ENCODE results near the gene TLK1. TPM values are rescaled to one million over a fixed set of nuclear protein-coding genes. Genes with fewer than 3 reads are reported as not detected.

TLK1 gene
- total RNA-seq, 1 donor from 2014 or later = 106 TPM

DNA sequence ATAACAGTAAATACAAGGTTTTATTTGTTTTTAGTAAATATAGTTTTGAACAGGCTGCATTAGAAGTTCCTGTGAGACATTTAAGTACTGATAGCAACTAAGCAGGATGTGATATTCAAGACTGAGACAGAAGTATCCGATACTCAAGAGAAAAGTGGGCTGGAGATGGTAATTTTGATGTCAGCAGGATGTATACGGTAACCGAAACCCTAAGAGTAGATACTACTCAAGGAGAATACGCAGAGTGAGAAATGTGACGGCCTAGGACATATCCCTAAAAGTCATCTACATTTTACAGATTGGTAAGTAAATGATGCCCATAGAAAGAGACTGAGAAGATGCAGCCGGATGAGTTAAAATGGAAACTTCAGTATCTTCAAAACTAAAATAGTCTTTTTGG lies 116.3 kb downstream of the TLK1 start:
- peaks cover 50% of the 10 kb centered on the region for H3K36me3 Mint-ChIP-seq (ENCODE audit: low read depth)

DNA sequence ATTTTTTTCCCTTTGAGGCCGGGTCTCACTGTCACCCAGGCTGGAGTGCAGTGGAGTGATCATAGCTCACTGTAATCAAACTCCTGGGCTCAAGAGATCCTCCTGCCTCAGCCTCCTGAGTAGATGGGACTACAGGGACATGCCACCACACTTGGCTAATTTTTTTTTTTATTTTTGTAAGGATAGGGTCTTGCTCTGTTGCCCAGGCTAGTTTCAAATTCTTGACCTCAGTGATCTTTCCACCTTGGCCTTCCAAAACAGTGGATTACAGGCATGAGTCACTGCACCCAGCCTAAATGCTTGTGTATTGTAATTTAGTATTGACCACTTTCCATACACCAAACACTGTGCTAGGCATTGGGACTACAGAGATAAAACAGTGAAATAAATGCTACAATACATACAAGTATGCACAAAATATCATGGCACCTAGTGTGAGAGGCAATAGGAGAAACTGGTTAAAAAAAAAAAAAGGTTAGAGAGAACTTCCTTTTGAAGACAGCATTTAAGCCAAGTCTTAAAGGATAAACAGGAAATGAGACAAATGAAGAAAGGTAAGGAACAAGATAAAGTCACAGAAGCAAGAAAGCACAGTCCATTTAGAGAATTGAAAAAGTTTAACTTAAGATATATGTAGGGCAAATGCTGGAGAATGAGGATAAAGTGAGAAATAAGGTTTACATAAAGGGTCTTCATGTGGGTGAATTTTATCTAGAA lies 118.3 kb downstream of the TLK1 start:
- DNase-seq (ENCODE audit: low spot score) = no peak
- Mint-ChIP-seq H3K27me3 (ENCODE audit: insufficient read depth) (no peaks in the 10 kb centered on the region), H3K4me3 (peak overlapping the region; percentile 0), H3K4me1 (ENCODE audit: low read depth) (peaks cover 30% of the 10 kb centered on the region), H3K27ac (peak overlapping the region; percentile 86), H3K9me3 (no peaks in the 10 kb centered on the region), H3K36me3 (ENCODE audit: low read depth) (peaks cover 50% of the 10 kb centered on the region)
- intact Hi-C loops (cut with micrococcal nuclease) = no loop called here

More for the DNA sequence above, 116.3 kb downstream of the TLK1 start:
- Mint-ChIP-seq H3K4me3 (no peak overlapping the region), H3K27ac (peak overlapping the region; percentile 59), H3K27me3 (ENCODE audit: insufficient read depth) (no peaks in the 10 kb centered on the region), H3K9me3 (no peaks in the 10 kb centered on the region), H3K4me1 (ENCODE audit: low read depth) (peaks cover 30% of the 10 kb centered on the region)
- DNase-seq (ENCODE audit: low spot score) = no peak
- intact Hi-C loops (cut with micrococcal nuclease) = loop anchor here (2.0 kb wide), 1 partner anchor 274 kb away; no protein-coding TSS in a partner anchor

DNA sequence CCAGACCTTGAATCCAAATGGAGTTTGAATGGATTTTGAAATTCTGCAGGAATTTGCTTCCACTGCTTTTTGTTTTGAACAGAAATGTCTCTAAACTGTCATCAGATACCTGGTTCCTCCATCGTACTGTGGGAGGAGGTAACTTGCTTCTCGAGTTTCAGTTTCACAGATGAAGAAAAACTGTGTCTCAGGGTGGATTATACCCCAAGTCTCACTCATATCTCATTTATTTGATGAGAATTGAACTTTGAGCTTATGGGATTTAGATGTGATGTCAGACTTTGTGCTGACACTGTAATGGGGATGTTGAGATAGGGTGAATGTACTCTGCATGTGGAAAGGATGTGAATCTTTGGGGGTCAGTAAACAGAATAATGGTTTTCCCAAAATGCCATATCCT lies 124.2 kb downstream of the TLK1 start:
- H3K27me3 Mint-ChIP-seq (ENCODE audit: insufficient read depth) = no peaks in the 10 kb centered on the region

DNA sequence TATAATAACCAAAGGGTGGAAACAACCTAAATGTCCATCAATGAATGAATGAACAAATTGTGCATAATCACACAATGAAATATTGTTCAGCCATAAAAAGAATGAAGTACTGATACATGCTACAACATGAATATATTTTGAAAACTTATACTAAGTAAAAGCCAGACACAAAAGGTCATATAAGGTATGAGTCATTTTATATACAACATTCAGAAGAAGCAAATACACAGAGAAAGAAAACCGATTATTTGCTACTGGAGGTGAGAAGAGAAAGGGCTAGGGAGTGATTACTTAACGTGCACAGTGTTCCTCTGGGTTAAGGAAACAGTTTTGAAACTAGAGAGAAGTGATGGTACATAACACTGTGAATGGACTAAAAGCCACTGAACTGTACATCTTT lies 126.4 kb downstream of the TLK1 start:
- no peak for DNase-seq (ENCODE audit: low spot score)
- Mint-ChIP-seq H3K9me3 (peaks cover 9% of the 10 kb centered on the region), H3K27me3 (ENCODE audit: insufficient read depth) (no peaks in the 10 kb centered on the region), H3K4me3 (no peak overlapping the region), H3K4me1 (ENCODE audit: low read depth) (peaks cover 8% of the 10 kb centered on the region), H3K36me3 (ENCODE audit: low read depth) (peaks cover 45% of the 10 kb centered on the region), H3K27ac (no peak overlapping the region)
- intact Hi-C loops (cut with micrococcal nuclease) = no loop called here

More for the DNA sequence above, 124.2 kb downstream of the TLK1 start:
- Mint-ChIP-seq H3K9me3 (peaks cover 9% of the 10 kb centered on the region), H3K4me3 (no peak overlapping the region), H3K4me1 (ENCODE audit: low read depth) (peaks cover 8% of the 10 kb centered on the region), H3K27ac (no peak overlapping the region), H3K36me3 (ENCODE audit: low read depth) (peaks cover 50% of the 10 kb centered on the region)
- intact Hi-C loops (cut with micrococcal nuclease) = no loop called here
- DNase-seq (ENCODE audit: low spot score) = no peak

DNA sequence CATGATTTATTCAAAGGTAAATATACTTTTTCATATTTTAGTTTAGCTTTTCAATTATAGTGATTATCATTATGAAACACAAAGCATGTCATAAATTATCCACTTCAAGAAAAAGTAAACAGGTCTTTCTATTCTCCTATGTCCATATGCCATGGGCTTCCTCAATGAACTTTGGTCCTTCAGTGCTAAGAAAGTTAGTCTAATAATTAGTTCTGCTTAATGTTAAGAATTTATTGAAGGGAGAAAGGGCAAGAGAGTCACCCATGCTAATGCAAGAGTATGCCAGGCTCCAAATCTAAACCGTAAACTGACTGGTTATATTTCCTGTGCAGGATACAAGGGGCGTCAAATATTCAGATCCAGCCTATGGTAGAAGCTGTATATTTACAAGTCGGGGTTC lies 135.5 kb downstream of the TLK1 start:
- no peaks in the 10 kb centered on the region for H3K9me3 Mint-ChIP-seq
- intact Hi-C loops (cut with micrococcal nuclease) = no loop called here
- H3K4me1 Mint-ChIP-seq (ENCODE audit: low read depth) = peaks cover 9% of the 10 kb centered on the region
- peaks cover 33% of the 10 kb centered on the region for H3K36me3 Mint-ChIP-seq (ENCODE audit: low read depth)
- DNase-seq (ENCODE audit: low spot score) = no peak
- no peaks in the 10 kb centered on the region for H3K27me3 Mint-ChIP-seq (ENCODE audit: insufficient read depth)
- H3K4me3 Mint-ChIP-seq = no peak overlapping the region
- H3K27ac Mint-ChIP-seq = no peak overlapping the region

DNA sequence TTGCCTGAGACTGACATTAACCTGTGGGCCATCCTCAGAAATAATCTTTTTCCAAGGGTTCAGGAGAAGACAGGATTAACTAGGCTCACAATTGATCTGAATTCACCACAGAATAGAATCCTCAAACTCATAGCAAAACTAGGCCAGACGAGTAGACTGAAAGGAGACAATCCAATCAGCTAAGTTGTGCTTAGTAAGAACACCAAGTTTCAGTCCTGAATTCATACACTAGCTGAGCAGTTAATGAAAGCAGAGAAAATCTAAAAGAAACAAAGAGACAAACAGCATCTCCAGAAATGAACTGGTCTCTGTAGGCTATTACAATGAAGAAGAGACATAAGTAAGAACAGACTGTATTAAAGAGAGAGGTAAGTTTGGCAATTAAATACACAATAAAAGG lies 142.2 kb downstream of the TLK1 start:
- Mint-ChIP-seq H3K36me3 (ENCODE audit: low read depth) (peaks cover 37% of the 10 kb centered on the region), H3K4me3 (no peak overlapping the region), H3K27me3 (ENCODE audit: insufficient read depth) (no peaks in the 10 kb centered on the region), H3K9me3 (no peaks in the 10 kb centered on the region), H3K4me1 (ENCODE audit: low read depth) (peaks cover 21% of the 10 kb centered on the region), H3K27ac (peak overlapping the region; percentile 6)
- intact Hi-C loops (cut with micrococcal nuclease) = loop anchor here (1.0 to 2.0 kb wide), 3 partner anchors 68 to 140 kb away; no protein-coding TSS in a partner anchor
- no peak for DNase-seq (ENCODE audit: low spot score)

DNA sequence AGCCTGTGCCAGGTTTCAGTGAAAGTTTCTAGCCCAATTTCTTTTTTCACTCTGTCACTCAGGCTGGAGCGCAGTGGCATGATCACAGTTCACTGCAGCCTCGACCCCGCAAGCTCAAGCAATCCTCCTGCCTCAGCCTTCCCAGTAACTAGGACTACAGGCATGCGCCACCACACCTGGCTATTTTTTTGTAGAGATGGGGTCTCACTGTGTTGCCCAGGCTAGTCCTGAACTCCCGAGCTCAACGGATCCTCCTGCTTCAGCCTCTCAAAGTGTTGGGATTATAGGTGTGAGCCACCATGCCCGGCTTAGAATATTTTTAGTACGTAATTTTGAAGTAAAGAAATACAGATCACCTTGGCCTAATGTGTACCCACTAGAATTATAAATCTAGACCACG lies 144.6 kb downstream of the TLK1 start:
- intact Hi-C loops (cut with micrococcal nuclease) = no loop called here
- H3K27ac Mint-ChIP-seq = no peak overlapping the region
- peaks cover 18% of the 10 kb centered on the region for H3K4me1 Mint-ChIP-seq (ENCODE audit: low read depth)
- H3K27me3 Mint-ChIP-seq (ENCODE audit: insufficient read depth) = no peaks in the 10 kb centered on the region
- H3K4me3 Mint-ChIP-seq = no peak overlapping the region
- H3K36me3 Mint-ChIP-seq (ENCODE audit: low read depth) = peaks cover 29% of the 10 kb centered on the region
- DNase-seq (ENCODE audit: low spot score) = no peak
- H3K9me3 Mint-ChIP-seq = no peaks in the 10 kb centered on the region

DNA sequence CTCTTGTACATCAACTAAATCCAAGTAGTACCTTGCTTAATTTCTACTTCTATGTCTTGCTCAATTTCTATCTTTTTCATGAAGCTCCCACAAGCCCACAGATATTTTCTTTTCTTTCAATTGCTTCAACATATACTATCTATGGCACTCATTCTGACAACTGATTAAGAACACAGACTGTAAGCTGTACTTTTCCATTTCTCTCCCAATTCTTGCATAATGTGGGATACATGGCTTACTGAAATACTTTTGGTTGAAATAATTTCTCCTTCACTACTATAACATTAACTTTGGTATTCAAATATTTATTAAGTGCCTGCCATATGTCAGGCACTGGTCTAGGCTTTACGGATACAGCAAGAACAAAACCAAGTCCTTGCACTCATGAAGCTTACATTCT lies 146.8 kb downstream of the TLK1 start:
- H3K4me1 Mint-ChIP-seq (ENCODE audit: low read depth) = peaks cover 10% of the 10 kb centered on the region
- intact Hi-C loops (cut with micrococcal nuclease) = no loop called here

DNA sequence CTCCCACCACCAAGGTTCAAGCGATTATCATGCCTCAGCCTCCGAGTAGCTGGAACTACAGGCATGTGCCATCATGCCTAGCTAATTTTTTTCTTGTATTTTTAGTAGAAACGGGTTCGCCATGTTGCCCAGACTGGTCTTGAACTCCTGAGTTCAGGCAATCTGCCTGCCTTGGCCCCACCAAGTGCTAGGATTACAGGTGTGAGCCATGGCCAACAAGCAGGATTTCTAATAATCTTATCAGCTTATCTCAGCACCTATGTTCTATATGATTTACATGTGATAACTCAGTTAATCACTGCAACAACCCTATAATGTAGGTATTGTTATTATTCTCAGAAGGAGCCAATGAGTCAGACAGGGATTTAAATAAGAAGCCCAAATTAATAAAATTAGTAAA lies 151.3 kb downstream of the TLK1 start:
- DNase-seq (ENCODE audit: low spot score) = no peak
- no peaks in the 10 kb centered on the region for H3K27me3 Mint-ChIP-seq (ENCODE audit: insufficient read depth)
- no peak overlapping the region for H3K4me3 Mint-ChIP-seq
- no peak overlapping the region for H3K27ac Mint-ChIP-seq
- H3K4me1 Mint-ChIP-seq (ENCODE audit: low read depth) = no peaks in the 10 kb centered on the region
- peaks cover 50% of the 10 kb centered on the region for H3K36me3 Mint-ChIP-seq (ENCODE audit: low read depth)
- H3K9me3 Mint-ChIP-seq = no peaks in the 10 kb centered on the region
- intact Hi-C loops (cut with micrococcal nuclease) = no loop called here

More for the DNA sequence above, 146.8 kb downstream of the TLK1 start:
- Mint-ChIP-seq H3K27me3 (ENCODE audit: insufficient read depth) (no peaks in the 10 kb centered on the region), H3K4me3 (no peak overlapping the region), H3K36me3 (ENCODE audit: low read depth) (peaks cover 37% of the 10 kb centered on the region), H3K9me3 (no peaks in the 10 kb centered on the region), H3K27ac (no peak overlapping the region)
- DNase-seq (ENCODE audit: low spot score) = no peak

DNA sequence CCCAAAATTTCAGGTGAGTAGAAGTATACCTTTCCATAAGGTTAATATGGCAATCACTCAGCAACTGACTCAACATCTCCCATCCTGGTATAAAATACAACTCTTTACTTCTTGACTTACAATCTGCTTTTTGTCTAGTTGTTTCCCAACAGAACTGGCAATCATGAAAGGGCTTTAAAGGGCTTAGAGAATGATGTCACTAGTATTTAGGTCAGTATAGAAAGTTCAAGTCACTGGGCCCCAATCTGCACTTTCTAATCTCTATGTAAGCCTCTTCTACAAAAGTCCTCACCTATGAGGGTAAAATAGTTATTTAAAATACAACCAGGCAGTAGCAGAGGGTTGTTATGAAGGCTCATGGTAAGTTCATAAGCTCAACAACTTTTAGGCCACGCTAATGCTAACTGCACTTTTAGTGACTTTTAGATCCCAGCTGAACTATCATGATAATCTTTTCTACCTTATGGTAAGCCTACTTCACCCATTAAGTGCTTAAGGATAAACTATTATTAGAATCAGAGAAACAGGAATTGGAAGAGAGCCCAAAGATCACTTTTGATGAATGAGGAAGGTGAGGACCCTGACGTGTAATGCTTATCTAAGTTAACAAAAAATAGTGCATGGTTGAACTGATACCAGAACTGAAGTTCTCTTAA lies 152.0 kb downstream of the TLK1 start:
- Mint-ChIP-seq H3K36me3 (ENCODE audit: low read depth) (peaks cover 47% of the 10 kb centered on the region), H3K27me3 (ENCODE audit: insufficient read depth) (no peaks in the 10 kb centered on the region), H3K4me1 (ENCODE audit: low read depth) (no peaks in the 10 kb centered on the region), H3K27ac (no peak overlapping the region), H3K9me3 (no peaks in the 10 kb centered on the region), H3K4me3 (no peak overlapping the region)
- no peak for DNase-seq (ENCODE audit: low spot score)
- intact Hi-C loops (cut with micrococcal nuclease) = no loop called here

DNA sequence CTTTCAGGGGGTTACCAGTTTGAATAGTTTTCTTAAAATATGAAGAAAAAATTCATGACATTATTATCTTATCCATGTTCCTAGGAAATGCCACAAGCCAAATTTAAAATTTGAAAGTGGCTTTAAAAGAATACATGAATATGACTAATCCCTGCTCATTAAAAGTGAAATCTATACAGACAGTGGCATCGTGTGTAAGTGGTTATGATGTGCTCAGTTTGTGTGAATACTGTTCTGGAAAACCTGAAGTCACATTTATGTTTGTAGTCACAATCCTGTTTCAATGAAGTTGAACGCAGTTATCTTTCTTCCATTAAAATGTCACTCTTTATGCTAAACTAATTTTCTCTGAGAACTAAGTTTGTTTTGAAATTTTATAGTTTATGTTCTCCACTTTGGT lies 155.9 kb downstream of the TLK1 start:
- Mint-ChIP-seq H3K4me3 (no peak overlapping the region), H3K4me1 (ENCODE audit: low read depth) (no peaks in the 10 kb centered on the region), H3K27ac (peak overlapping the region; percentile 62), H3K36me3 (ENCODE audit: low read depth) (peaks cover 40% of the 10 kb centered on the region), H3K27me3 (ENCODE audit: insufficient read depth) (no peaks in the 10 kb centered on the region), H3K9me3 (no peaks in the 10 kb centered on the region)
- intact Hi-C loops (cut with micrococcal nuclease) = no loop called here
- no peak for DNase-seq (ENCODE audit: low spot score)

DNA sequence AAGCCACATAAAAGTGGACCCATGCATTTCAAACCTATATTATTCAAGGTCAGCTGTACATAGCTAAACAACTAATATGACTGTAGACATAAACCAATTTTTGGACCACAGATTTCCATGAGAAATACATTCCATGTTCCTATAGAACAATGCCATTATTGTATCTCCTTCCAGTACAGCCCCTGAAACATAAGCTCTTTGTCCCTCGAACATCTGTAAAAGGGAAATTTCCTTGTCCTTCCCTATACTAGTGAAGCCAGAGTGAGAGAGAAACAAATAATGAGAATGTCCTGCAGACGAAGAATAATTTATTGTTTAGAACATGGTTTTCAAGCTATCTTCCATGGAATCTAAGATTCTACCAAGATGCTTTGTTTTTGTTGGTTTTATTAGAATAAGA lies 156.3 kb downstream of the TLK1 start:
- Mint-ChIP-seq H3K27ac (no peak overlapping the region), H3K4me1 (ENCODE audit: low read depth) (no peaks in the 10 kb centered on the region), H3K27me3 (ENCODE audit: insufficient read depth) (no peaks in the 10 kb centered on the region), H3K36me3 (ENCODE audit: low read depth) (peaks cover 36% of the 10 kb centered on the region), H3K4me3 (no peak overlapping the region), H3K9me3 (no peaks in the 10 kb centered on the region)
- intact Hi-C loops (cut with micrococcal nuclease) = no loop called here
- no peak for DNase-seq (ENCODE audit: low spot score)

DNA sequence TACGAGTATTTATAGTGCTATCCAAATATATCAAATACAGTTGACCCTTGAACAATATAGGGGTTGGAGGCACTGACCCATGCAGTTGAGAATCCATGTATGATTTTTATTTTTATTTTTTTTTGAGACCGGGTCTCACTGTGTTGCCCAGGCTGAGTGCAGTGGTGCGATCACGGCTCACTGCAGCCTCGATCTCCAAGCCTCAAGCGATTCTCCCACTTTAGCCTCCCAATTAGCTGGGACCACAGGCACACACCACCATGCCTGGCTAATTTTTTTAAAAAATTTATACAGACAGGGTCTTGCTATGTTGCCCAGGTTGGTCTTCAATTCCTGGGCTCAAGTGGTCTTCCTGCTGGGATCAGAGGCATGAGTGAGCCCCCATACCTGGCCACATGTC lies 161.0 kb downstream of the TLK1 start:
- no peak for DNase-seq (ENCODE audit: low spot score)
- Mint-ChIP-seq H3K4me3 (no peak overlapping the region), H3K9me3 (no peaks in the 10 kb centered on the region), H3K4me1 (ENCODE audit: low read depth) (no peaks in the 10 kb centered on the region), H3K27ac (no peak overlapping the region), H3K36me3 (ENCODE audit: low read depth) (peaks cover 19% of the 10 kb centered on the region), H3K27me3 (ENCODE audit: insufficient read depth) (no peaks in the 10 kb centered on the region)
- intact Hi-C loops (cut with micrococcal nuclease) = no loop called here

Data from activated T-helper 1 cell treated with anti-CD3 and anti-CD28 coated beads, Interleukin-12 subunit alpha, Interleukin-12 subunit beta, Interleukin-2, Interleukin-4 antibody, amounts not matched to agents 30 ng/mL and 10 ng/mL and 1 ng/mL, durations not matched to agents 14 hours and 24 hours and 36 hours (primary cell).